GM18868 (cell line): ENCODE data around the gene SLC9B2.
"Not testable (repeated sequence)": the region's sequence is repeated elsewhere in the genome, so short reads cannot be mapped to it uniquely, and the experiment has no call there.

Experiments
- ATAC-seq: cut with Tn5 transposase; IDR thresholded peaks from one replicate; pipeline ENCODE4 v1.9.1; 2021; ENCODE audit warnings: mild to moderate bottlenecking, moderate library complexity; ENCODE audit not compliant: unreplicated experiment

The SLC9B2 gene

DNA sequence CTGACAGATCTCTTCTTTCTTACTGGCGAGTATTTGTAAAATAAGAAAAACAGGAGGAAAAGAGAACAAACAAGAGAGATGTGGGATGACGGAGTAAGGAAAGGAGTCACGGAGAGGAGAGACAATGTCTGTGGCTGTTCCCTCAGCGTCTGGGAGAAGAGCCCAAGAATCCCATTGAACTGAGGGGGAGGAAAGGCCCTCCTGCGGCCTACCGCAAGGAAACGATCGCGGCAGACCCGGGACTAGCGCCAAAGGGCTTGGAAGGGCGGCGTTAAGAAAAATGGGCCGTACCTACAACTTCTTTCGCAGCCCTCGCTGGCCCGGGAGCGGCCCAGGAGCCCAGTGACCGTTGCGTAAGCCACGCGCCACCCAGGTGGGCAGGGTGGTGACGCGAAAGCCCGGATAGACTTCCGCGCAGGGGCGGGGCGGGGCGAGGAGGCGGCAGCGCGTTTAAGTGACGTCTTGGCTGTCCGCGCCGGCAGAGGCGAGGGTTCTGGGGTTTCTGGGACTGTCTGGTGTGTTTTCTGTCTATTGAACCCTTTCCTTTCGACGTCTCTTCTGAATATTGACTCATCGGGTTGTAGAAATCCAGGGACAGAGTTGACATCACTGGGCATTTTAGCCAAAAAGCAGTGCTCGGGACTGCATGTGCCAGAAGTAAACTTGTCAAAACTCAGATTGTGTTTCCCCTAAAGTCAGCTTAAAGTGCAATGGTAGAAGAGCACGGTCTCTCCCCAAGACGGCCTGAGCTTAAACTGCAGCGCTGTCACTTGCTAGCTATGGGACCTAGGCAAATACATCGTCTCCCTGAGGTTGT lies 57.0 kb downstream of the SLC9B2 start, which contains the start of gene SLC9B1:
Gene SLC9B1, minus strand, starts transcription at position 398 of the 817 bp plus-strand sequence. CDS start 27,994 bp downstream, outside the sequence.
- peak; percentile 99 for ATAC-seq

DNA sequence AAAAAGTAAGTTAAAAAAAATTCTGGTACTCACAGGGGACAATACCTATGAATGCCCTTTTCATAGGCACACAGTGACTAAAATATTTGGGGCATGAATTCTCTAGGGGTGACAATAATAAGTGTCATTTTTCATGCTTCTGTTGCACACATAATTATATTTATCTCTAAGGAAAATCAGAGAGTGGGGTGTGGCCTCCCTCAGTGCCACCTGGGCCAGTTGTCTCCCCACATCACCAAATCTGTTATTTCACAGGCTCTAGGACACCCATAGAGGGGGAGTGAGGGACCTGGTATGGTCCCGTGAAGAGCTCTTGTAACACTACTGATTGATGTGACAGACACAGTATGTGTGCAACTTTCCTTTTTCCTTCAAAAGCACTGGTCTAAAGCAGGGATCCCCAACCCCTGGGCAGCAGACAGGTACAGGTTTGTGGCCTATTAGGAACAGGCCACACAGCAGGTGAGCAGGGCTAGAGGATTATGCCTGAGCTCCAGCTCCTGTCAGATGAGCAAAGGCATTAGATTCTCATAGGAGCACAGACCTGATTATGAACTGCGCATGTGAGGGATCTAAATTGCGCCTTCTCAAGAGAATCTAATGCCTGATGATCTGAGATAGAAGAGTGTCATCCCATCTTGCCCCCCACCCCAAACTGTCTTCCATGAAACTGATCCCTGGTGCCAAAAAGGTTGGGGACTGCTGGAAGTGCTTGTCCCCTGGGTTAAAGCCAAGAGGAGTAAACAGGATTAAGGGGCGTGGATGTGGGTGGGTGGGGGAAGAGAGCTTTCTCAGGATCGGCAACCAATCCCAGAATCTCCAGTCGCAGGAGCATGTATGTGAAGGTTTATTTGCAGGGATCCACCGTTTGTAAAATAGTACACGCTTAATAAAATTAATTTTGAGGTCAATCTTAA lies 57.9 kb downstream of the SLC9B2 start:
- ATAC-seq: no peak

DNA sequence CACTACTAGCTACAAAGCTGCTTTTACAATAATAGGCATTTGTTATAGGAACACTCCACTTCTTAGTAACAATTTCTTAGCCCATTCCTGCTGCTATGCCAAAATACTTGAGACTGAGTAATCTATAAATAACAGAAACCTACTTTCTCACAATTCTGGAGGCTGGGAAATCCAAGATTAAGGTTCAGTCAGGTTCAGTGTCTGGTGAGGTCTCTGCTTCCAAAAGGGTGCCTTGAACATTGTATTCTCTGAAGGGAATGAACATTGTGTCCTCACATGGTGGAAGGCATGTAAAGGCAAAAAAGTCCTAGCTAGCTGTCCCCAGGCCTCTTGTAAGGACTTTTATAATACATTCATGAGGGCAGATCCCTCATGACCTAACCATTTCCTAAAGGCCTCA lies 64.0 kb downstream of the SLC9B2 start:
- no peak for ATAC-seq

DNA sequence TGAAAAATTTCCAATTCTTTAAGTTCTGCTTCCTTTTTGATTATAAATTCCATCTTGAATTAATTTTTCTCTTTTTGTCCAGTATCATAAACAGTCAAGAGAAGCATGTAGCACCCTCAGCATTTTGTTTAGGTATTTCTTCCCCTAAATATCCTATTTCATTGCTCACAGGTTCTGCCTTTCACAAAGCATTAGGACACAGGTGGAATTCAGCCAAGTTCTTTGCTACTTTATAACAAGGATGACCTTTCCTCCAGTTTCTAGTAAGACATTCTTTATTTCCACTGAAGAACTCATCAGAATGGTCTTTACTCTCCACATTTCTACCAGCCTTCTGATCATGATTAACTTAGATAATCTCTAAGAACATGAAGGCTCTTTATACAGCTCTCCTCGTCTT lies 64.5 kb downstream of the SLC9B2 start:
- no peak for ATAC-seq

DNA sequence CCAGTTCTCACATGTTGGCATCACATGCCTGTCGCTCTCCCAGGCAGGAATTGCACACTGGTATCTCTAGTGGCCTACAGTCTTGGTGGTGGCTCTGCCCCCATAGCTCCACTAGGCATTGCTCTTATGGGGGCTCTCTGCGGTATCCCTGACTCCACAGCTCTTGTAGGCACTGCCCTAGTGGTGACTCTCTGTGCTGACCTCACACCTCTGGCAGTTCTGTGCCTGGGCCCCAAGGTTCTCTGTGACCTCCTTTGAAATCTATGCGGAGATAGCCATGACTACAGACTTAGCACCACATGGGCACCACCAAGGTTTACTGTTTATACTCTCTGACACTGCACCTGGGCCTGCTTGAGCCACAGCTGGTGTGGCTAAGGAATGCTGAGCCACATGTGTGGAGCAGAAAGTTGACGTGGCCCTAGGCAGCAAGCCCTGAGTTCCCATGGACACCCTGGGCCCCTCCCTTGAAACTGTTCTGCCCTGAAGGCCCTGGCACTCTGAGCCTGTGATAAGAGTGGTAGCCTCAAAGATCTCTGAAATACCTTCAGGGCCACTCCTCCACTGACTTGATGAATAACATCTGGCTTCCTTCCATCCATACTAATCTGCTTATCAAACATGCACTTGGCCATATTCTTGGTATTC lies 65.1 kb downstream of the SLC9B2 start:
- ATAC-seq: no peak

DNA sequence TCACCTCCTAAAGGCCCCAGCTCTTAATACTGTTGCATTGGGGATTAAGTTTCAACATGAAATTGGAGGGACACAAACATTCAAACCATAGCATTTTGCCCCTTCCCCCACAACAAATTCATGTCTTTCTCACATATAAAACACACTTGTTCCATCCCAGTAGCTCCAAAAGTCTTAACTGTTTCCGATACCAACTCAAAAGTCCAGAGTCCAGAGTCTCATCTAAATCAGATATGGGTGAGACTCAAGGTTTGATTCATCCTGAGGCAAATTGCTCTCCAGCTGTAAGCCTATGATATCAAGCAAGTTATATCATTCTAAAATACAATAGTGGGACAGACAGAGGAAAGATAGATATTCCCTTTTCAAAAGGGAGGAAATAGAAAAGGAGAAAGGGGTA lies 65.8 kb downstream of the SLC9B2 start:
- no peak for ATAC-seq

DNA sequence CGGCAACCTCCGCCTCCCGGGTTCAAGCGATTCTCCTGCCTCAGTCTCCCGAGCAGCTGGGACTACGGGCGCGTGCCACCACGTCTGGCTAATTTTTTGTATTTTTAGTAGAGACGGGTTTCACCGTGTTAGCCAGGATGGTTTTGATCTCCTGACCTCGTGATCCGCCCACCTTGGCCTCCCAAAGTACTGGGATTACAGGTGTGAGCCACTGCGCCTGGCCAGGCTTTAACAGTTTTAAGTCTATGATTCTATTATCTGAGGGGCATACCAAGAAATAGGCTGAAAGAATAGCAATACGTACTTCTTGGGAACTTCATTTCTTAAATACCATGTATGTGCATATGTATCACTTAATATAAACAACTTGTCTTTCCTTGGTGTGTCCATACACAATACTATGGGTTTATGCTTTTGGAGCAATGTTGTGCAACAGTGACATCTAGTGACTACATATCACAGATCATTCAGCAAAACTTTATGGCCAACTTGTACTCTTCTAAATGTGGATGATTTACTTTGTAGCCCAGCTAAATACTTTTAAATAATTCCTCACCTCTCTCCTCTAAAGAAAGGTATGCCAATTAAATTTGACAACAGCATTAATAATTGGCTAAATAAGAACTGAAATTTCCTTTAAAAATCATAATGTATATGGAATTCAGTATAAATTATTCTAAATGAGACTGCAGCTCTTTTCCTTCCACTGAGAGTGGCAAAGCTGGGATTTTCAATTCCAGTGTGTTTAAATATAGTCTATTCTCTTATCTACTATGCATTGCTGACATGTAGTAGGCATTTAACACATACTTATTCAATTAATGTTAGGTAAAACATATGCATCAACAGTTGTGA lies 67.5 kb downstream of the SLC9B2 start:
- peak; percentile 89 for ATAC-seq

DNA sequence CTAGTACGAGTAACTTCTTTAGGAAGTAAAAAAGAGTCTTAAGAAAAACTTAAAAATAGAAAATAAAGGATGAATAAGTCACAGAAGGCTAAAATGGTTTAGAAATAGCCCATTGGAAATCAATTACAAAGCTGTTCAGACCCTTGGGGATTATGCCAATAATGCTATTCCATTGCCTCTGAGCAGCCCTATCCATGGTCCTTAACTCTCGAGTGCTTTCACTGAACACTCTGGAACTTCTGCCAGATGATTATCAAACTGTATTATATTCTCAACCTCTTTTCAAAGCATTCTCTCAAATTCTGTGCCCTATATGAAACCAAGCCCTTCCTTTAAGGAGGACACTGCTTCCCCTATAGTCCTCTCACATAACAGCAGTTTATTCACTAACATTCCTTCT lies 74.0 kb downstream of the SLC9B2 start:
- ATAC-seq: no peak

DNA sequence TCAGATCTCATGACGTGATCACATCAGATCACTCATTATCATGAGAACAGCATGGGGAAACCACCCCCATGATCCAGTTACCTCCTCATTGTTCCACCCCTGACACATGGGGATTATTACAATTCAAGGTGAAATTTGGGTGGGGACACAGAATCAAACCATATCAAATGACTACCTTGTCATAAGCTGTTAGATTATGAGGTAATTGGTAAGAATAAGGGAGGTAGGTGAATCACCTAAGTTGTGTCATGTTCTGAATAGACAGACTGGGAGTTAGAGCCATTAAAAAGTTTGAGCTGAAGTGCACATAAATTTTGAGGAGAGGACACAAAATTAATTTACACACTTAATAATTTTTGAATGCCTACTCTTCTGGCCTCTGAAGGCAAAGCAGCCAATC lies 81.8 kb downstream of the SLC9B2 start:
- no peak for ATAC-seq

DNA sequence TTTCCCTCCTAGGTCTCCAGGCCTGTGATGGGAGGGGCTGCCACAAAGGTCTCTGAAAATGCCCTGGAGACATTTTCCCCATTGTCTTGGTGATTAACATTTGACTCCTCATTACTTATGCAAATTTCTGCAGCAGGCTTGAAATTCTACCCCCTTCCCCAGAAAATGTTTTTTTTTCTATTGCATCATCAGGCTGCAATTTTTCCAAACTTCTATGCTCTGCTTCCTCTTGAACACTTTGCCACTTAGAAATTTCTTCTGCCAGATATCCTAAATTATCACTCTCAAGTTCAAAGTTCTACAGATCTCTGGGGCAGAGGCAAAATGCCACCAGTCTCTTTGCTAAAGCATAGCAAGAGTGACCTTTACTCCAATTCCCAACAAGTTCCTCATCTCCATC lies 82.6 kb downstream of the SLC9B2 start:
- not testable (repeated sequence) for ATAC-seq

DNA sequence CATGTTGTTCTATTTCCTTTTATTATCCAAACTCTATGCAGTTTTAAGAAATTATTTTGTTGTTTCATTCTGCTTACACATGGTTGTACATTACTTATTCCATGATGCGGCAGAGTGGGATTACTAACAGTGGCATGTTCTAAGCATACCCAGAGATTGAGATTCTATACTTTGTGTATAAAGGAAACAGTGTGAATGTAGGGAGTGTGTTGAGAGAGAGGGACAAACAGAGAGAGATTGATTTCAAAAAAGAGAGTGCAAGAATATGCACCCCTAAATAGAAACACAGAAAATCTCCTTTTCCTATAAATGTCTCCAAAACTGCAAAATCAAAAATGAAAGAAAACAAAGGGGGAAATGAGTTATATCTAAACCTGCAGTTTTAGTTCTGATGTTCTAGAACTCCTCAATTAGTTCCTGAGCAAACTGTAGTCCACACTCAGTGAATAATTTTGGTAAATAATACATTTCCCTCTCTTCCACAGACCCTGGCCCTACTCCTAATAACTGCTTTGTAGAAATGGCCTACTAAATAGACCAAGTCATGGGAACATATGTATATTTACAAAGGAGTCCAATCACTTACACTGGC lies 88.0 kb downstream of the SLC9B2 start:
- ATAC-seq: no peak

DNA sequence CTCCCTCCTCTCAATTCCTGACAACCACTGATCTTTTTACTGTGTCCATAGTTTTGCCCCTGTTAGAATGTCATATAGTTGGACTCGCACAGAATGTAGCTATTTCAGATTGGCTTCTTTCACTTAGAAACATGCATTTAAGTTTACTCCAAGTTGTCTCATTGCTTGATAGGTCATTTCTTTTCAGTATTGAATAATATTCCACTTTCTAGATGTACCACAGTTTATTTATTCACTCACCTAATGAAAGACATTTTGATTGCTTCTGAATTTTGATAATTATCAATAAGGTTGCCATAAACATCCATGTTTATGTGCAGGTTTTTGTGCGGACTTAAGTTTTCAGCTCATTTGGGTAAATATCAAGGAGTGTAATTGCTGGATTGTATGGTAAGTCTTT lies 95.6 kb downstream of the SLC9B2 start:
- no peak for ATAC-seq
